Measurements from ENCODE around the gene SH3BP1.

Gene SH3BP1

DNA sequence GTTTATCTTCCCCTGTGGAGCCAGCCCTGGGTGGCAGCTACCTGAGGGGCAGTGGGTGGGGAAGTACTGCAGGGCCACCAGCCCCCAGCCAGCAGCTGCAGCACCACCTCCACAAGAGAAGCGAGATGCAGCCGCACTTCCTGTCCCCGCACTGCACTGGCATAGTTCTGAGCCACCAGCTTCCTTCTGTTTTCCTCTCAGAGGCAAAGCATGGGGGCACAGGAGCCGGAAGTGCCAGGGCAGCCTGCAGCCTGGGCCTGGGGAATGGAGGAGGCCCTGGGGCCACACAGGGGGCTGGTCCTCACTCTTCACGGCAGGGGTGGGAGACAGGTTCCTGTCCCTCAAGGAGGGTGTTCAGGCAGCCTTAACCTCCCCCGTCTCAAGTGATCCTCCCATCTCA lies 11.9 kb upstream of the SH3BP1 start:
- no peak for TF ChIP-seq CTCF (IDR thresholded peaks at IDR 0.05; ENCODE audit: control extremely low read depth, extremely low read depth, low read depth, missing control alignments)

GRCh38 chr22:37628830-37629229 lies 10.6 kb upstream of the SH3BP1 start:
- ChIA-PET CTCF (interaction anchor here (1.1 to 14.7 kb wide), 5 partner anchors 6 to 33 kb away, joined by 3 to 248 read pairs (median 102); partner anchors contain the start of genes GGA1 and SH3BP1), POLR2A (no interaction called here)
- DNase-seq (ENCODE audit: extremely low spot score): no peak
- no peak for TF ChIP-seq CTCF (IDR thresholded peaks at IDR 0.05; ENCODE audit: control extremely low read depth, extremely low read depth, low read depth, missing control alignments)

More for the DNA sequence above, 11.9 kb upstream of the SH3BP1 start:
- ChIA-PET POLR2A (no interaction called here), CTCF (interaction anchor here (0.7 to 14.7 kb wide), 10 partner anchors 7 to 56 kb away, joined by 3 to 248 read pairs (median 4); partner anchors contain the start of genes GGA1 and SH3BP1)
- no peak for DNase-seq (ENCODE audit: extremely low spot score)

GRCh38 chr22:37629928-37630327 lies 9.5 kb upstream of the SH3BP1 start:
- ChIA-PET CTCF (interaction anchor here (0.7 to 14.7 kb wide), 6 partner anchors 10 to 157 kb away, joined by 3 to 248 read pairs (median 8); partner anchors contain the start of genes GGA1, NOL12 and SH3BP1), POLR2A (no interaction called here)
- no peak for TF ChIP-seq CTCF (IDR thresholded peaks at IDR 0.05; ENCODE audit: control extremely low read depth, extremely low read depth, low read depth, missing control alignments)
- DNase-seq (ENCODE audit: extremely low spot score): no peak

DNA sequence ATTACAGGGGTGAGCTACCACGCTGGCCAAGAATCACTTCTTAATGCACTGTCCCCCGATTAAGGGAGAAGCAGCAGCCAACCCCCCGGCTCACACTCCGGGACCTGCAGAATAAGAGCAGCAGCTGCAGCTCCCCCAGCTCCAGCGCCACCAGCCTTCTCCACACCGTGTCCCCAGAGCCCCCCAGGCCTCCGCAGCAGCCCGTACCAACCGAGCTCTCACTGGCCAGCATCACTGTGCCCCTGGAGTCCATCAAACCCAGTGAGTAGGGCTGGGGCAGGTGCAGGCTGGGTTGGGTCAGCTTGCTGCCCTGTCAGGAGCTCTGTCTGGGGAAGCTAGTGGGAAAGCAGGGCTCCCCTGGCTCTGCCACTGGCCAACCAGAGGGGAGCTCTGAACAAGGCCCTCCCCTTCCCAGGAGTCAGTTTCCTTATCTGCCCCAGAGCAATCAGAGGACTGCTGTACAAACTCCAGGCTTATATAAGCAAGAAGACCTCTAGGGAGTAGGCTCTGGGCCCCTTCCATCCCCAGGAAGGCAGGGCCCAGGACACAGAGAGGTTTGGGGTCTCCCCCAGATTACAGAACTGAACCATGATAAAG lies 8.5 kb upstream of the SH3BP1 start:
- no peak for TF ChIP-seq CTCF (IDR thresholded peaks at IDR 0.05; ENCODE audit: control extremely low read depth, extremely low read depth, low read depth, missing control alignments)
- no peak for DNase-seq (ENCODE audit: extremely low spot score)
- POLR2A ChIA-PET: interaction anchor here (0.5 to 0.9 kb wide), 2 partner anchors 28 to 226 kb away, joined by 4 to 7 read pairs; no protein-coding TSS in a partner anchor
- CTCF ChIA-PET: interaction anchor here (0.7 to 14.7 kb wide), 7 partner anchors 8 to 158 kb away, joined by 3 to 248 read pairs (median 78); partner anchors contain the start of genes GGA1, NOL12, PDXP and SH3BP1

DNA sequence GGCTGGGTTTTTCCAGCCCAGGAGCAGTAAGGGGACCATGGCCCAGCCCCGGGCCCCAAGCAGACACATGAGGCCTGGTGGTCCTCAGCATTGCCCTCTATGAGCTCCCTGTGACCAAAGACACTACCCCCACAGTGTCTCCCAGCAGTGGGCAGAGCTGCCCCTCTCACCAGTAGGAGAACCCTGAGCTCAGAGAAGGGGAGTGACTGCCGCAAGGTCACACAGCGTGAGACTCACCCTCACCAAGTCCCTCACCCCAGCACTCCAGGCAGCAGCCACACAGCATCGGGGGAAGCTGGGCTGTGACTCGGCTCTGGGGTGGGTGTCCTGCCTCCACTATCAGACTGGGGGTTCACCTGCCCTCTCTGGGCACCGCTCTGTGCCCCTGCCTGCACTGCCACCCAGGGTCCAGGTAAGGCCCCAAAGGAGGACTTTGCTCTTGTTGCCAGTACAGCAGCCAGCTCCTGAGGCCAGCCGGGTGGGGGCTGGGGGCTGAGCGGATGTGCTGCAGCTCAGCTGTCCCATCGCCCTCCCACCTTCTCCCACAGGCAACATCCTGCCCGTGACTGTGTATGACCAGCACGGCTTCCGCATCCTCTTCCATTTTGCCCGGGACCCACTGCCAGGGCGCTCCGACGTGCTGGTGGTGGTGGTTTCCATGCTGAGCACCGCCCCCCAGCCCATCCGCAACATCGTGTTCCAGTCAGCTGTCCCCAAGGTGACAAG lies 7.9 kb upstream of the SH3BP1 start:
- no peak for TF ChIP-seq CTCF (IDR thresholded peaks at IDR 0.05; ENCODE audit: control extremely low read depth, extremely low read depth, low read depth, missing control alignments)
- no peak for DNase-seq (ENCODE audit: extremely low spot score)
- ChIA-PET CTCF (interaction anchor here (1.0 to 14.7 kb wide), 10 partner anchors 9 to 322 kb away, joined by 3 to 248 read pairs (median 12); partner anchors contain the start of genes C22orf23, GGA1, LGALS1 and NOL12), POLR2A (interaction anchor here (0.5 to 2.2 kb wide), 5 partner anchors 11 to 225 kb away, joined by 3 to 8 read pairs (median 6); partner anchors contain the start of gene GGA1)
